Hepatocyte (in vitro differentiated cells): ENCODE results near the gene MMP1.

Experiments
- CTCF ChIP-seq: fragments of 200-600 bp; sonication (generic); IDR thresholded peaks from 2 replicates; pipeline ENCODE4 v1.5.1; 2016; ENCODE audit warnings: antibody characterized with exemption, mild to moderate bottlenecking; ENCODE audit not compliant: poor library complexity
- EZH2 ChIP-seq: fragments of 200-600 bp; sonication (generic); IDR thresholded peaks from 2 replicates; pipeline ENCODE4 v1.6.1; 2016; ENCODE audit warnings: antibody characterized with exemption, mild to moderate bottlenecking, borderline replicate concordance

GRCh38 chr11:102806296-102806695 lies 8.3 kb upstream of the MMP1 start:
- TF ChIP-seq CTCF (no peak), EZH2 (no peak)
